ENCODE data around the gene OR4K2. TPM values are rescaled to one million over a fixed set of nuclear protein-coding genes. Genes with fewer than 3 reads are reported as not detected.

OR4K2 gene
- total RNA-seq, 1 donor from 2014 or later, result not detected

DNA sequence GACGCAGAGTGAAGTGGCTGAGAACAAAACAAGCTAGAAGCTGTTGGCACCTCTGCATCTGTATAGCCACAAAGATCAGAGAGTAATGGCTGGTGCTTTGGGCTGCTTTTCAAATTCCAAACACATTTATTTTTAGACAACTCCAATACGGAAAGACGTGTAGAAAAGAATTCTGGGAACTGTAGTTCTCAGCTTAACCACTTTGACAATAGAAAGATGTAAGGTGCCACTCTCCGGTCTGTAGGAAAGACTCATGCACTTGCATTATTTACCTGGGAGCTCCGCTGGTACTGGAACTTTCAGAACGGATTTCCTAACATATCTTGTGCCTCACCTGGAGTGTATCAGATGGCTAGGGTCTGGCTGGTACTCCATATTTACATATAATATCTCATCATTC is 1.8 kb upstream of the OR4K2 start:
- CTCF ChIA-PET, result no interaction called here
- Mint-ChIP-seq H3K36me3 (ENCODE audit: low read depth) (no peaks in the 10 kb centered on the region), H3K27ac (no peak overlapping the region), H3K4me3 (no peak overlapping the region), H3K27me3 (no peaks in the 10 kb centered on the region), H3K9me3 (no peaks in the 10 kb centered on the region), H3K4me1 (no peaks in the 10 kb centered on the region)
- intact Hi-C loops (cut with micrococcal nuclease), result no loop called here
- POLR2A ChIA-PET, result no interaction called here
- ATAC-seq (ENCODE audit: low read depth), result no peak
- TF ChIP-seq, protein P1, sequence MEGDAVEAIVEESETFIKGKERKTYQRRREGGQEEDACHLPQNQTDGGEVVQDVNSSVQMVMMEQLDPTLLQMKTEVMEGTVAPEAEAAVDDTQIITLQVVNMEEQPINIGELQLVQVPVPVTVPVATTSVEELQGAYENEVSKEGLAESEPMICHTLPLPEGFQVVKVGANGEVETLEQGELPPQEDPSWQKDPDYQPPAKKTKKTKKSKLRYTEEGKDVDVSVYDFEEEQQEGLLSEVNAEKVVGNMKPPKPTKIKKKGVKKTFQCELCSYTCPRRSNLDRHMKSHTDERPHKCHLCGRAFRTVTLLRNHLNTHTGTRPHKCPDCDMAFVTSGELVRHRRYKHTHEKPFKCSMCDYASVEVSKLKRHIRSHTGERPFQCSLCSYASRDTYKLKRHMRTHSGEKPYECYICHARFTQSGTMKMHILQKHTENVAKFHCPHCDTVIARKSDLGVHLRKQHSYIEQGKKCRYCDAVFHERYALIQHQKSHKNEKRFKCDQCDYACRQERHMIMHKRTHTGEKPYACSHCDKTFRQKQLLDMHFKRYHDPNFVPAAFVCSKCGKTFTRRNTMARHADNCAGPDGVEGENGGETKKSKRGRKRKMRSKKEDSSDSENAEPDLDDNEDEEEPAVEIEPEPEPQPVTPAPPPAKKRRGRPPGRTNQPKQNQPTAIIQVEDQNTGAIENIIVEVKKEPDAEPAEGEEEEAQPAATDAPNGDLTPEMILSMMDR (IDR thresholded peaks at IDR 0.05), result no peak
- no peak for DNase-seq

DNA sequence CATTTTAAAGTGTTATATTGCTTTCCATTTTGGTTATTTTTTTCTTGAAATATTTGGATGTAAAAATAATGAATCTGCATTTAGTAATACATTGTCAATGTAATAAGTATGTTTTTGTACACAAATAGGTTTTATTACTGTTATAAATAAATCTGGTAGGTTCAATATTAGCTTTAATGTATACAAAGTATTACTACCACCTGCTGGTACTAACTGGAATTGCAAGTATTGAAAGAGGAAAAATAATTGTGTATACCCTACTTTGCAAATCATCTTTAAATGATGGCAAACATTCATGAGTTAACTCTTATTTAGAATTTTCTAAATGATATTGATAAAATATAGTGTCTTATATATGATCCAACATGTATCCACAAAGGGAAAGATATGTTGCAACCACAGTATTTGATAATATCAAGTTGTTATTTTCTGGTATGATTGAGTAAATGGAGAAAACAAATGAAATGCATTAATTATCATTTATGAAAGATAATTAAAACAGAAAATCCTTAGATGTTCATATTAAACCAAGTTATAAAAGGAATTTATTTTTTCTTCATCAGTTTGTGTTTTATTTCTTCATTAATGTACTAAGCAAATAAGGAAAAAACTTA is 3.2 kb downstream of the OR4K2 start:
- H3K4me1 Mint-ChIP-seq, result no peaks in the 10 kb centered on the region
- H3K27ac Mint-ChIP-seq, result no peak overlapping the region
- TF ChIP-seq, protein P1 (IDR thresholded peaks at IDR 0.05), result no peak
- DNase-seq, result no peak
- intact Hi-C loops (cut with micrococcal nuclease), result no loop called here
- ChIA-PET CTCF (no interaction called here), POLR2A (no interaction called here)
- H3K27me3 Mint-ChIP-seq, result no peaks in the 10 kb centered on the region
- no peaks in the 10 kb centered on the region for H3K36me3 Mint-ChIP-seq (ENCODE audit: low read depth)
- no peak for ATAC-seq (ENCODE audit: low read depth)
- peaks cover 1% of the 10 kb centered on the region for H3K9me3 Mint-ChIP-seq
- H3K4me3 Mint-ChIP-seq, result no peak overlapping the region

DNA sequence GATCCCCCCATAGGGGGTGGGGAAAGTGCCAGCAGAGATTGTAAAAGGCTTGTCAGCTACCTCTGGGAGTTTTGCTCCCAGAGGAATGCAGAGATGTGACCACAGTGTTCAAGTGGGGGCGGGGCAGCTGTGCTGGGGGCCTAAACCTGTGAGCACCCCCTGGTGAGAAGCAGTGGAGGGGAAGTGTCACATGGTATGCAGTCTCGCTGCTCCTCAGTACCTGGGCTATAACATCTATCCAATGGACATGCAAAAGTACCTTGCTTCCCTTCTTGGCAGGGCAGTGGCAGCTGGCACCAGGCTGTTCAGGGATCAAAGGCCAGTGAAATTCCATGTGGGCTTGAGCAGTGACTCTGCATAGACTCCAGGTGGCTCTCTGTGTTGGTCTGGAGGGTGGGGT is 20.3 kb downstream of the OR4K2 start:
- CTCF ChIA-PET, result no interaction called here
- TF ChIP-seq, protein P1 (IDR thresholded peaks at IDR 0.05), result no peak
- DNase-seq (no peak), ATAC-seq (ENCODE audit: low read depth) (no peak)
- Mint-ChIP-seq H3K4me1 (no peaks in the 10 kb centered on the region), H3K9me3 (peaks cover 21% of the 10 kb centered on the region), H3K4me3 (no peak overlapping the region), H3K36me3 (ENCODE audit: low read depth) (no peaks in the 10 kb centered on the region), H3K27me3 (no peaks in the 10 kb centered on the region), H3K27ac (no peak overlapping the region)
- intact Hi-C loops (cut with micrococcal nuclease), result no loop called here
- POLR2A ChIA-PET, result no interaction called here

DNA sequence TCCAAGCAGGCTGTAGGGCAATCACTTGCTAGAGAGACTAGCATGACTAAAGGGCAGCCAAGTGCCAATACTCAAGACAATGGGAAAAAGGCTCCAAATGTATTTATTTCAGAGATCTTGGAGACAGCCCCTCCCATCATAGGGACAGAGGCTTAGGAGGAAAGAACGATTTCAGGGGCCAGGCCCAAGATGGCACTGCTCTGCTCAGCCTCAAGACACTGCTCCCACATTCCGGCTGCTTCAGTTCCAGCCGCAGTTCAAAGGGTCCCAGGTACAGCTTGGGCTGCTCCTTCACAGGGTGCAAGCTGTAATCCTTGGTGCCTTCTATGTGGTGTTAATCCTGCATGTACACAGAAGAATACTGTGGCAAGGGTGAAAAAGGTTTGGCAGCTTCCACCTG is 26.1 kb downstream of the OR4K2 start:
- Mint-ChIP-seq H3K9me3 (peaks cover 17% of the 10 kb centered on the region), H3K4me3 (no peak overlapping the region), H3K36me3 (ENCODE audit: low read depth) (no peaks in the 10 kb centered on the region), H3K4me1 (no peaks in the 10 kb centered on the region), H3K27me3 (no peaks in the 10 kb centered on the region), H3K27ac (no peak overlapping the region)
- ATAC-seq (ENCODE audit: low read depth), result no peak
- intact Hi-C loops (cut with micrococcal nuclease), result no loop called here
- CTCF ChIA-PET, result no interaction called here
- TF ChIP-seq, protein P1 (IDR thresholded peaks at IDR 0.05), result no peak
- no peak for DNase-seq
- POLR2A ChIA-PET, result no interaction called here

DNA sequence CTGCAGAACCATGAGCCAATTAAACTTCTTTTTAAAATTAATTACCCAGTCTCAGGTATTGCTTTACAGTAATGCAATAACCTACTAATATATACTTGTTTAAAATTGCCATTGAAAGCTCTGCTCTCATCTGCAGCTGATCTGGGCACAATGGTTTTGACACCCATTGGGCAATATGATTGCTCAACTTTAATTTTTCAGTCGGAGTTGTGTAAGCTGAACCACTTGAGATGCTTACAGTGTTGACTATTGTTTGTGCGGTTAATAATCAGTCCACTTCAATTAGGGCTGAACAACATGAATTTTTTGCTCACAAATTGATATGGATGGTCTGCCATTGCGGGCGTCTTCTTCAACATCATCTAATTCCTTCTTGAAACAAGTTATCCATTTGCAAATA is 27.5 kb downstream of the OR4K2 start:
- peaks cover 6% of the 10 kb centered on the region for H3K9me3 Mint-ChIP-seq
- DNase-seq, result no peak
- H3K36me3 Mint-ChIP-seq (ENCODE audit: low read depth), result no peaks in the 10 kb centered on the region
- intact Hi-C loops (cut with micrococcal nuclease), result no loop called here
- H3K27me3 Mint-ChIP-seq, result no peaks in the 10 kb centered on the region
- no peaks in the 10 kb centered on the region for H3K4me1 Mint-ChIP-seq
- no peak overlapping the region for H3K27ac Mint-ChIP-seq
- TF ChIP-seq, protein P1 (IDR thresholded peaks at IDR 0.05), result no peak
- ChIA-PET POLR2A (no interaction called here), CTCF (no interaction called here)
- no peak for ATAC-seq (ENCODE audit: low read depth)
- no peak overlapping the region for H3K4me3 Mint-ChIP-seq

All from activated B cell treated with CpG ODN at 0.5 μM for 24 hours (primary cell).